Endothelial cell of umbilical vein (primary cell): Measurements from ENCODE around the gene DEXI. TPM values are rescaled to one million over a fixed set of nuclear protein-coding genes. Genes with fewer than 3 reads are reported as not detected.

ENCODE experiments used
- BruUV-seq: library from RNA; stranded (reverse); fragments of 400-500 nt; replicated peaks from 2 replicates; lab custom pipeline; 2021; lab: Mats Ljungman, UMichigan
- CTCF ChIA-PET: fragments of 300-600, 350-600 bp; sonication (Branson Sonifier 250); formaldehyde crosslinking; loops from one replicate; lab custom pipeline; 2021; ENCODE audit warnings: antibody characterized with exemption, inconsistent platforms; lab: Charles Lee
- POLR2A ChIA-PET: fragments of 300-600, 350-600 bp; sonication (Branson Sonifier 250); formaldehyde crosslinking; loops from one replicate; lab custom pipeline; 2021; ENCODE audit warnings: antibody characterized with exemption, inconsistent platforms; lab: Charles Lee
- DNase-seq: peaks from one replicate; pipeline ENCODE4 v3.0.0-alpha.2; 2011; ENCODE audit warnings: low read depth, low spot score
- FAIRE-seq: peaks from 2 replicates; lab custom pipeline; 2011; peaks lifted over from hg19 to GRCh38; lab: Jason Lieb, UNC
- H2AFZ ChIP-seq: 2 replicates; pipeline ENCODE4 v1.6.0; 2012; ENCODE audit warnings: low read depth, low read length, control low read depth, inconsistent platforms
- H3K27ac ChIP-seq: 2 replicates; pipeline ENCODE4 v1.5.1; 2011; ENCODE audit warnings: low read depth, mild to moderate bottlenecking, control low read depth, low read length, moderate library complexity; ENCODE audit not compliant: insufficient read depth
- H3K27me3 ChIP-seq, 2 experiments: 2 replicates each; pipeline versions ENCODE4 v1.6.0 to v1.6.1; 2011; ENCODE audit warnings: low read length in 2 of 2, mixed read lengths in 1 of 2; ENCODE audit not compliant: control insufficient read depth in 2 of 2, insufficient read depth in 2 of 2
- H3K36me3 ChIP-seq, 2 experiments: 2 replicates in 1 of 2; 3 replicates in 1 of 2; pipeline ENCODE4 v1.5.1; 2011; ENCODE audit warnings: low read length in 2 of 2, mild to moderate bottlenecking in 1 of 2, moderate library complexity in 1 of 2; ENCODE audit not compliant: control insufficient read depth in 2 of 2, insufficient read depth in 2 of 2; ENCODE audit errors: extremely low read depth in 1 of 2
- H3K4me1 ChIP-seq: 3 replicates; pipeline ENCODE4 v1.5.1; 2011; ENCODE audit warnings: mild to moderate bottlenecking, low read length; ENCODE audit not compliant: control insufficient read depth, insufficient read depth; ENCODE audit errors: extremely low read depth
- H3K4me2 ChIP-seq: 2 replicates; pipeline ENCODE4 v1.6.1; 2011; ENCODE audit warnings: low read length, control low read depth, mixed read lengths; ENCODE audit not compliant: insufficient read depth
- H3K4me3 ChIP-seq, 3 experiments: fragments of 200-600 bp in 1 of 3; sonication (generic), shearing (Covaris generic) in 1 of 3; replicated peaks in 1 of 3; 2 replicates each; pipeline ENCODE4 v1.5.1; 2011 to 2016; ENCODE audit warnings: control low read depth in 3 of 3, low read length in 3 of 3, mild to moderate bottlenecking in 2 of 3, inconsistent platforms in 1 of 3, low read depth in 1 of 3, moderate library complexity in 1 of 3; ENCODE audit not compliant: insufficient read depth in 1 of 3
- H3K79me2 ChIP-seq: 2 replicates; pipeline ENCODE4 v1.6.0; 2012; ENCODE audit warnings: low read length, inconsistent platforms; ENCODE audit not compliant: control insufficient read depth, insufficient read depth
- H3K9ac ChIP-seq: replicated peaks from 2 replicates; pipeline ENCODE3; 2011; ENCODE audit warnings: low read length, control low read depth; ENCODE audit not compliant: insufficient read depth; ENCODE audit errors: extremely low read depth
- H3K9me1 ChIP-seq: replicated peaks from 3 replicates; pipeline ENCODE4 v1.6.0; 2011; ENCODE audit warnings: mild to moderate bottlenecking, low read length; ENCODE audit not compliant: control insufficient read depth, insufficient read depth; ENCODE audit errors: extremely low read depth
- H3K9me3 ChIP-seq: replicated peaks from 2 replicates; pipeline ENCODE4 v1.5.1; 2012; ENCODE audit warnings: low read length, inconsistent platforms; ENCODE audit not compliant: control insufficient read depth, insufficient read depth
- H4K20me1 ChIP-seq: replicated peaks from 2 replicates; pipeline ENCODE3; 2011; ENCODE audit warnings: mild to moderate bottlenecking, low read length; ENCODE audit not compliant: control insufficient read depth, insufficient read depth; ENCODE audit errors: extremely low read depth
- EZH2 ChIP-seq: IDR thresholded peaks from 2 replicates; pipeline ENCODE4 v1.6.1; 2012; ENCODE audit warnings: borderline replicate concordance, low read depth, mild to moderate bottlenecking, moderate library complexity, low read length, inconsistent platforms; ENCODE audit not compliant: severe bottlenecking
- FOS ChIP-seq: IDR thresholded peaks from 2 replicates; pipeline ENCODE4 v1.6.1; 2011; ENCODE audit warnings: mild to moderate bottlenecking, low read length, moderate library complexity, borderline replicate concordance; ENCODE audit not compliant: insufficient read depth
- GATA2 ChIP-seq: IDR thresholded peaks from 2 replicates; pipeline ENCODE4 v1.7.0; 2011; ENCODE audit warnings: low read depth, mild to moderate bottlenecking, moderate library complexity, mixed read lengths, low read length; ENCODE audit not compliant: insufficient read length, insufficient read depth
- JUN ChIP-seq: IDR thresholded peaks from 2 replicates; pipeline ENCODE4 v1.6.1; 2011; ENCODE audit warnings: borderline replicate concordance, low read depth; ENCODE audit not compliant: insufficient read length, insufficient read depth
- MYC ChIP-seq: IDR thresholded peaks from one replicate; pipeline ENCODE4 v1.6.1; 2011; ENCODE audit warnings: mild to moderate bottlenecking, low read depth, low read length
- POLR2A ChIP-seq: IDR thresholded peaks from 2 replicates; pipeline ENCODE4 v1.6.1; 2012; ENCODE audit warnings: low read depth, mild to moderate bottlenecking, control low read depth, low read length
- POLR2AphosphoS5 ChIP-seq: IDR thresholded peaks from 2 replicates; pipeline ENCODE4 v1.6.1; 2012; ENCODE audit warnings: low read depth, mild to moderate bottlenecking, control low read depth, low read length, moderate library complexity; ENCODE audit not compliant: insufficient read depth
- dilution Hi-C: fragments of 300-500 bp; cut with MboI; formaldehyde crosslinking; loops from one replicate; pipeline ENCODE4 v1.15.0; 2019; ENCODE audit warnings: low sequenced_read_pairs; ENCODE audit not compliant: extremely low pct_ligation_motif_present
- intact Hi-C: fragments of 100-400 bp; cut with micrococcal nuclease; formaldehyde crosslinking; loops from one replicate; pipeline ENCODE4 v1.10.0; 2022
- polyA plus RNA-seq, 4 experiments: library from polyadenylated mRNA; depleted of rRNA in 3 of 4; stranded (reverse) in 3 of 4; unstranded in 1 of 4; fragments of >200 nt; gene quantifications; 2 replicates each; pipeline versions ENCODE4 v1.2.1 to v1.2.3, GENCODE V29; 2011 to 2012; ENCODE audit warnings: missing spikeins in 1 of 4
- total RNA-seq: library from RNA; stranded (reverse); gene quantifications from 2 replicates; pipeline ENCODE4 v1.2.3, GENCODE V29; 2021
- TF ChIP-seq, protein P1 (sequence below): IDR thresholded peaks from 2 replicates; pipeline ENCODE4 v1.6.1; 2011; ENCODE audit not compliant: insufficient read depth, insufficient read length
- TF ChIP-seq, protein P2 (sequence below), 2 donors: IDR thresholded peaks; 1 replicate in 1 of 2; 2 replicates in 1 of 2; pipeline ENCODE4 v1.5.1; 2011; ENCODE audit warnings: low read length in 2 of 2, mild to moderate bottlenecking in 2 of 2, moderate library complexity in 2 of 2, control low read depth in 1 of 2, inconsistent platforms in 1 of 2, low read depth in 1 of 2; ENCODE audit not compliant: insufficient read depth in 1 of 2; ENCODE audit errors: extremely low read depth in 1 of 2

DEXI gene
- total and polyA plus RNA-seq, 2 donors (not counting 3 experiments of a cell fraction or from before 2014, with no cell fraction given) = 32.8 to 69.5 TPM

DNA sequence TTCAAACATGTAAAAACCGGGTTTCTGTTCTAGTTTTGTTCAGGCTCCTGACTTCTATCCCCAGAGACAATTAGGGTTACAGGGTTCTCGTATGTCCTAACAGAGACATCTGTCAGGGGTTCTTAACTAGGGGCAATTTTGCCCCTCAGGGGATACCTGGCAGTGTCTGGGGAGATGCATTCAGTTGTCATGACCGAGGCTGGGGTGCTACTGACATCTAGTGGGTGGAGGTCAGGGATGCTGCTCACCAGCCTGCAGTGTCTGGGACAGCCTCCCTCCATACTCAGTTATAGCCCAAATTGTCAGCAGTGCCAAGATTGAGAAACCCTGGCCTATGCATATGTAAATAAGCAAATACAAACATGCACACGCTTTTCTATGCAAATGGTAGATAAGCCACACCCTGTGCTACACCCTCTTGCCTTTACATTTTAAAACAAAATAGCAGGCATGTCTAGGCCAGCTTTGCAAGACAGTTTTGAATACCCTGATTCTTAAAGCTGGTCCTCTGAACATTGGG is 39.5 kb upstream of the DEXI start:
- intact Hi-C loops = no loop called here
- CTCF ChIA-PET = interaction anchor here (1.0 to 3.3 kb wide), 3 partner anchors 10 to 274 kb away, joined by 3 to 17 read pairs (median 16); partner anchors contain the start of gene SOCS1

DNA sequence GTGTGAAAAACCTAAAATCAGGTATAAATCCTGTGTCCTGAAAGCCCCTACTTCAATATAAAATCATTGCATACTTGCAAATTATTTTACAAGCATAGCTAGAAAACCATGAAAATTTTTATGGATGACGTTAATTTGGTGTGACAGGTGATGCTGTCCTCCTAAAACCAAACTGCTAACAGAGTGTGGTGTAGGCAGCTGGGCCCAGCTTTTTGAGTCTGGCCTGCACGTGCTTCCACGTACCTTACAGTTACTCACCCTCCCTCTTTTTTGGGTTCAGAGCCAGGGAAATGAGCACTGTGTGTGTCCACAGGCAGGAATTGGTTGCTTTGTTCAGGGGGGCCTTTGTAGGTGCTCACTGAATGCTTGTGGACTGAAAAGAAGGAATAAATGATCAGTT is 38.5 kb upstream of the DEXI start:
- no TSS peak for BruUV-seq
- dilution Hi-C loops = no loop called here
- ChIA-PET POLR2A (no interaction called here), CTCF (interaction anchor here (0.7 to 1.5 kb wide), 8 partner anchors 9 to 376 kb away, joined by 3 to 8 read pairs (median 4); partner anchors contain the start of gene PRM3)
- Histone ChIP-seq H2AFZ (no peak overlapping the region), H3K27ac (no peak overlapping the region), H3K4me2 (no peak overlapping the region), H3K27me3 (no peaks in the 10 kb centered on the region), H3K9me1 (no peaks in the 10 kb centered on the region), H4K20me1 (no peaks in the 10 kb centered on the region), H3K36me3 (peaks cover 0 to 5% of the 10 kb centered on the region in 2 experiments), H3K9me3 (no peaks in the 10 kb centered on the region), H3K4me1 (peaks cover 13% of the 10 kb centered on the region), H3K79me2 (no peaks in the 10 kb centered on the region), H3K9ac (no peak overlapping the region), H3K4me3 (no peak overlapping the region)
- TF ChIP-seq POLR2A (no peak), EZH2 (no peak), FOS (no peak), POLR2AphosphoS5 (no peak), GATA2 (no peak), MYC (no peak), JUN (no peak)
- TF ChIP-seq, protein P1, sequence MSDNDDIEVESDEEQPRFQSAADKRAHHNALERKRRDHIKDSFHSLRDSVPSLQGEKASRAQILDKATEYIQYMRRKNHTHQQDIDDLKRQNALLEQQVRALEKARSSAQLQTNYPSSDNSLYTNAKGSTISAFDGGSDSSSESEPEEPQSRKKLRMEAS = no peak
- TF ChIP-seq, protein P2, sequence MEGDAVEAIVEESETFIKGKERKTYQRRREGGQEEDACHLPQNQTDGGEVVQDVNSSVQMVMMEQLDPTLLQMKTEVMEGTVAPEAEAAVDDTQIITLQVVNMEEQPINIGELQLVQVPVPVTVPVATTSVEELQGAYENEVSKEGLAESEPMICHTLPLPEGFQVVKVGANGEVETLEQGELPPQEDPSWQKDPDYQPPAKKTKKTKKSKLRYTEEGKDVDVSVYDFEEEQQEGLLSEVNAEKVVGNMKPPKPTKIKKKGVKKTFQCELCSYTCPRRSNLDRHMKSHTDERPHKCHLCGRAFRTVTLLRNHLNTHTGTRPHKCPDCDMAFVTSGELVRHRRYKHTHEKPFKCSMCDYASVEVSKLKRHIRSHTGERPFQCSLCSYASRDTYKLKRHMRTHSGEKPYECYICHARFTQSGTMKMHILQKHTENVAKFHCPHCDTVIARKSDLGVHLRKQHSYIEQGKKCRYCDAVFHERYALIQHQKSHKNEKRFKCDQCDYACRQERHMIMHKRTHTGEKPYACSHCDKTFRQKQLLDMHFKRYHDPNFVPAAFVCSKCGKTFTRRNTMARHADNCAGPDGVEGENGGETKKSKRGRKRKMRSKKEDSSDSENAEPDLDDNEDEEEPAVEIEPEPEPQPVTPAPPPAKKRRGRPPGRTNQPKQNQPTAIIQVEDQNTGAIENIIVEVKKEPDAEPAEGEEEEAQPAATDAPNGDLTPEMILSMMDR (IDR thresholded peaks at IDR 0.05; ENCODE audit: extremely low read depth in 1 of 2, insufficient read depth in 1 of 2, low read depth in 1 of 2, low read length in 2 of 2) = no peak
- DNase-seq = no peak
- intact Hi-C loops = no loop called here
- no peak for FAIRE-seq

More for the DNA sequence above, 39.5 kb upstream of the DEXI start:
- no peaks in the 10 kb centered on the region for H3K9me1 ChIP-seq
- TF ChIP-seq GATA2 (no peak), FOS (no peak), JUN (no peak)
- TF ChIP-seq, protein P2 (IDR thresholded peaks at IDR 0.05; ENCODE audit: extremely low read depth in 1 of 2, insufficient read depth in 1 of 2, low read depth in 1 of 2, low read length in 2 of 2) = peak; percentile 23 to 24
- BruUV-seq = no TSS peak
- H3K27ac ChIP-seq = no peak overlapping the region
- no peaks in the 10 kb centered on the region for H3K27me3 ChIP-seq
- H3K36me3 ChIP-seq = peaks cover 0 to 5% of the 10 kb centered on the region in 2 experiments
- peaks cover 13% of the 10 kb centered on the region for H3K4me1 ChIP-seq
- POLR2A ChIA-PET = no interaction called here
- dilution Hi-C loops = no loop called here
- H3K9me3 ChIP-seq = no peaks in the 10 kb centered on the region
- H3K79me2 ChIP-seq = no peaks in the 10 kb centered on the region
- H3K4me2 ChIP-seq = no peak overlapping the region
- no peak for DNase-seq
- no peak overlapping the region for H3K9ac ChIP-seq
- no peak overlapping the region for H3K4me3 ChIP-seq
- H4K20me1 ChIP-seq = no peaks in the 10 kb centered on the region
- FAIRE-seq = no peak
- H2AFZ ChIP-seq = no peak overlapping the region
